Measurements from ENCODE around the gene MAN2C1.

DNA sequence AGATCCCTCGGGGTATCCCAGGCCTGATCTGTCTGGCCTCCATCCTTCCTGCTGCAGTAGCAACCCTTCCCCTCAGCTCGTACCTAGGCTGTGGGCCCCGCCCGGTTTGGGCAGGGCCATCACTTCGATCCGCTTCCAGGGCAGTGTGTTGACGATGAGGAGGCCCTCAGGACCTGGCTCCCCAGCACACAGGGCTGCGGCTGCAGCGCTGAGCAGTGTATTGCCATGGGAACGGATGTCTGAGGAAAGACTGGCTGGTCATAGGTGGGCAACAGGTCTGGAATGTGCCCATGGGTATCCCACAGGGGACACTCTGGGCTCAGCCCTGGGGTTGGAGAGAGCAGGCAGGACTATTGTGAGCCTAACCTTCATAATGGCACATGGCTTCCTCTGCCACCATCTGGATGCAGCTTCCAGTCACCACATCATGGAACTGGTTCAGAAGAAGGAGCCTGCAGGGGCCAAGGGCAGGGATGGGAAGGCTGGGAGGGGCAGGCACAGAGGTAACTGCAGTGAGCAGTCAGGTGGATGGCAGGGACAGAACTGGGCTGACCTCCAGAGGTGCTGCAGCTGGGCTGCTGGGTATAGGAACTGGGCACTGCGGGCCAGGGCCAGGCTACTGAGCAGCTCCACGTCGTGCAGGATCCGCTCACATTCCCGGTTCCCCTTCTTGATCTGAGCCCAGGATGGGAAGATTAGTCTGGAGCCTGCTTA is 8.7 kb downstream of the MAN2C1 start:
- TF ChIP-seq EZH2 (IDR thresholded peaks at IDR 0.05; ENCODE audit: insufficient read depth, poor library complexity, severe bottlenecking), result no peak
- TF ChIP-seq EZH2phosphoT487 (IDR thresholded peaks at IDR 0.05; ENCODE audit: insufficient read depth, low read depth), result no peak

All from GM23248 (cell line).